GM18873 (cell line): Measurements from ENCODE around the gene PGAP1.

ENCODE experiments used
- ATAC-seq: cut with Tn5 transposase; IDR thresholded peaks from one replicate; pipeline ENCODE4 v1.9.1; 2021; ENCODE audit warnings: mild to moderate bottlenecking, moderate library complexity, moderate number of reproducible peaks; ENCODE audit not compliant: unreplicated experiment, low FRiP score

Gene PGAP1

GRCh38 chr2:196808083-196808665 lies 118.3 kb downstream of the PGAP1 start:
- no peak for ATAC-seq

GRCh38 chr2:196804381-196804780 lies 122.1 kb downstream of the PGAP1 start:
- no peak for ATAC-seq

- ATAC-seq = no peak
Measured at GRCh38 chr2:196802401-196802800, 124.1 kb downstream of the PGAP1 start.

- ATAC-seq = no peak
Measured at GRCh38 chr2:196801674-196802261, 124.7 kb downstream of the PGAP1 start.

GRCh38 chr2:196798980-196799379 lies 127.5 kb downstream of the PGAP1 start:
- ATAC-seq = no peak

- ATAC-seq = no peak
Measured at GRCh38 chr2:196792865-196793264, 133.6 kb downstream of the PGAP1 start.

- no peak for ATAC-seq
Measured at GRCh38 chr2:196783431-196784094, 142.9 kb downstream of the PGAP1 start.
